Neural cell (in vitro differentiated cells): Measurements from ENCODE around the gene USP3.

ENCODE experiments used
- CTCF ChIP-seq: fragments of 450-650 bp; IDR thresholded peaks from 2 replicates; pipeline ENCODE4 v1.5.1; 2014; ENCODE audit warnings: antibody characterized with exemption, mild to moderate bottlenecking, moderate library complexity; ENCODE audit not compliant: poor library complexity, severe bottlenecking
- EZH2 ChIP-seq: fragments of 200-600, 300-800 bp; shearing (Covaris generic), sonication (generic); IDR thresholded peaks from 2 replicates; pipeline ENCODE4 v1.6.1; 2014; ENCODE audit warnings: antibody characterized with exemption, low read length, borderline replicate concordance, mild to moderate bottlenecking; ENCODE audit not compliant: insufficient read depth, poor library complexity, severe bottlenecking
- POLR2AphosphoS5 ChIP-seq: IDR thresholded peaks from 2 replicates; pipeline ENCODE4 v1.6.1; 2012

GRCh38 chr15:63473749-63473998 is 30.7 kb upstream of the USP3 start:
- TF ChIP-seq EZH2 (no peak), CTCF (no peak), POLR2AphosphoS5 (no peak)
